GM12874 (cell line): ENCODE measurements around the gene LLGL2.

Experiments used
- CTCF ChIP-seq: IDR thresholded peaks from 2 replicates; pipeline ENCODE4 v1.5.1; 2011; ENCODE audit warnings: low read depth, mild to moderate bottlenecking, control low read depth, low read length, moderate library complexity; ENCODE audit not compliant: insufficient read depth

LLGL2 gene

DNA sequence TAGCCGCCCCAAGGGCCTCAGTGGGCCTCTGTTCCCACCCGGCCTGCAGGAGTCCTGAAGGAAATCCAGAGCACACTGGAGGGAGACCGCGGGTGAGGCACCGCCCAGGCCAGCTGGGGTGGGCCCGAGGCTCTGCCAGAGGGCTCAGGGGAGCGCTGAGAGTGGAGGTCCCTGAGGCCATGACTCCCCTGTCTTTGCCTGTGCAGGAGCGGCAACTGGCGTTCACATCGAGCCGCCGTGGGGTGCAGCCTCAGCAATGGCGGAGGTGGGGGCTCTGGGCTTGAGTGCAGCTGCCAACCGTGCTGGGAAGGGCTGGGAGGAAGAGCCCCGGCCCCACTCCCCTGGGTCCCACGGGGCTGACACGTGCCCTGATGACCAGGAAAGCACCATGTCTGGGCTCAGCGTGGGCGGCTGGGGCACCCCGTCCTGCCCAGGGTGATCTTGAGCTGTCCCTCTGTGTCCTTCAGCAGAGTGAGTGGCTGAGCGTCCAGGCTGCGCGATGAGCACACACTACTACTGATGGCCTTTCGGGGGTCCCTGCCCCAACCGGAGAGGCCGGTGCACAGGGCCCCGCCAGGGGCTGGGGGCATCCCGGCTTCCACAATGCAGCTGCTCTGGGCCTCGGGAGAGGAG lies 49.0 kb downstream of the LLGL2 start:
- no peak for TF ChIP-seq CTCF

- no peak for TF ChIP-seq CTCF
Observed at GRCh38 chr17:75575197-75575596, 49.7 kb downstream of the LLGL2 start.

DNA sequence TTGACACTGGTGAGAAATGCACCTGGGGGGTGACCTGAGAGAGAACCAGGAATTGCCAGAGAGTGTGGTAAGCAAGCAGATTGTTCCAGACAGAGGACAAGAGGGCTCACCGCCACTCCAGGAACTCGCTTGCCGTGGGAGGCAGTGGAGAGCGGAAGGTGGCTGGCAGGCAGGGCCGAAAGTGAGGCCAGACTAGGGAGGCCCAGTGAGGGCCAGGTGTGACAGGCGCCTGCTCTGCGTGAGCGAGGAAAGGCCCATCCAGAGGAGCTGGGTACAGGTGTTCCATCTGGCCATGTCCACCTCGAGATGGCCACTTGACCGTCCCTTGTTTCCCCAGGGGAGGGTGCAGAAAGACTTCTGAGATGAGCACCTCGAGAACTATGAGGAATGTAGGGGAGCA lies 50.2 kb downstream of the LLGL2 start:
- no peak for TF ChIP-seq CTCF

GRCh38 chr17:75576661-75577060 lies 51.2 kb downstream of the LLGL2 start:
- TF ChIP-seq CTCF: no peak

GRCh38 chr17:75584849-75585175 lies 59.3 kb downstream of the LLGL2 start:
- no peak for TF ChIP-seq CTCF

- peak; percentile 28 for TF ChIP-seq CTCF
Observed at GRCh38 chr17:75587675-75588595, 62.4 kb downstream of the LLGL2 start, which contains the start of gene MYO15B. MYO15B (plus strand) TSS chr17:75587800; CDS start chr17:75588058, 258 bp downstream.

DNA sequence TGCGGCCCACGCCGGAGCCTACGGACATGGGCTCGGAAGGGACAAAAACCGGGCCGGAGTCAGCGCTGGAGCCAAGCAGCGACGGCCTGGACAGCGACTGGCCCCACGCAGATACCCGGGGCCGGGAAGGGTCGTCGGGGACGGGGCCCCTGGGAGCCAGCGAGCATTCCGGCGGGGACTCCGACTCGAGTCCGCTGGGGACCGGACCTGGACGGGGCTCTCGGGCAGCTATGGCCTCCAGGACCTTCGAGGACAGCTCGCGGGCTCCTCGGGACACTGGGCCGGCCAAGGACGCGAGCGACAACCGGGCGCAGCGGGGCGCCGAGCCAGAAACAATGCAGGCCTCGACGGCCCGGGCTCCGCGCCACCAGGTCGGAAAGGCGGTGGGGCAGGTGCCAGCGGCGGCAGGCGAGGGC lies 63.1 kb downstream of the LLGL2 start:
- no peak for TF ChIP-seq CTCF
